Epithelial cell of proximal tubule (primary cell): ENCODE data around the gene SEPHS2. TPM values are rescaled to one million over a fixed set of nuclear protein-coding genes. Genes with fewer than 3 reads are reported as not detected.

Experiments
- DNase-seq: peaks from one replicate; pipeline ENCODE4 v3.0.0-alpha.2; 2011; ENCODE audit warnings: low read depth
- H3K4me3 ChIP-seq: 2 replicates; pipeline ENCODE4 v1.5.1; 2011; ENCODE audit warnings: low read depth, mild to moderate bottlenecking, low read length
- CTCF ChIP-seq: conservative IDR thresholded peaks from 2 replicates; pipeline ENCODE4 v1.5.1; 2012; ENCODE audit warnings: low read depth, mild to moderate bottlenecking, low read length
- total RNA-seq: library from RNA; depleted of rRNA; stranded (reverse); fragments of >200 nt; gene quantifications from 2 replicates; pipeline ENCODE4 v1.2.3, GENCODE V29; 2015

Gene SEPHS2
- total RNA-seq, 1 donor from 2014 or later, result 17.6 TPM

- DNase-seq, result no peak
- TF ChIP-seq CTCF, result no peak
- no peak overlapping the region for H3K4me3 ChIP-seq
Measured at GRCh38 chr16:30428055-30428454, 17.6 kb downstream of the SEPHS2 start.

GRCh38 chr16:30421010-30421409 lies 24.7 kb downstream of the SEPHS2 start:
- DNase-seq, result no peak
- no peak overlapping the region for H3K4me3 ChIP-seq
- TF ChIP-seq CTCF, result no peak

- no peak for DNase-seq
- TF ChIP-seq CTCF, result no peak
- peak overlapping the region; percentile 60 for H3K4me3 ChIP-seq
Measured at GRCh38 chr16:30418350-30419181, 27.1 kb downstream of the SEPHS2 start.

GRCh38 chr16:30417529-30418349 lies 27.9 kb downstream of the SEPHS2 start:
- peak; percentile 26 for TF ChIP-seq CTCF
- peak overlapping the region; percentile 60 for H3K4me3 ChIP-seq
- no peak for DNase-seq

- TF ChIP-seq CTCF, result no peak
- peak overlapping the region; percentile 60 for H3K4me3 ChIP-seq
- no peak for DNase-seq
Measured at GRCh38 chr16:30416624-30417528, 28.8 kb downstream of the SEPHS2 start.

- DNase-seq, result no peak
- TF ChIP-seq CTCF, result no peak
- H3K4me3 ChIP-seq, result no peak overlapping the region
Measured at GRCh38 chr16:30416047-30416603, 29.5 kb downstream of the SEPHS2 start.
